Liver (tissue), 9 donors: ENCODE results near the gene CECR2. TPM values are rescaled to one million over a fixed set of nuclear protein-coding genes. Genes with fewer than 3 reads are reported as not detected.

Experiments used
- DNase-seq: peaks from one replicate; pipeline ENCODE4 v3.0.0-alpha.2; 2017; ENCODE audit warnings: low spot score
- H3K27ac ChIP-seq, 2 donors: one replicate each; pipeline ENCODE4 v1.7.0; 2013; ENCODE audit warnings: inconsistent platforms in 2 of 2, low read length in 2 of 2, control low read depth in 1 of 2, low read depth in 1 of 2, mild to moderate bottlenecking in 1 of 2
- H3K27me3 ChIP-seq, 4 donors: one replicate each; pipeline versions ENCODE4 v1.6.1 to v1.7.0; 2013; ENCODE audit warnings: low read length in 3 of 4, inconsistent platforms in 1 of 4, mild to moderate bottlenecking in 1 of 4, moderate library complexity in 1 of 4; ENCODE audit not compliant: control insufficient read depth in 4 of 4, insufficient read depth in 4 of 4
- H3K36me3 ChIP-seq, 4 donors: one replicate each; pipeline versions ENCODE4 v1.6.1 to v1.7.0; 2013; ENCODE audit warnings: low read length in 3 of 4, mild to moderate bottlenecking in 3 of 4, low read depth in 1 of 4, moderate library complexity in 1 of 4; ENCODE audit not compliant: control insufficient read depth in 4 of 4, insufficient read depth in 3 of 4
- H3K4me1 ChIP-seq, 4 donors: one replicate each; pipeline versions ENCODE4 v1.6.1 to v1.7.0; 2013; ENCODE audit warnings: low read length in 3 of 4, mild to moderate bottlenecking in 3 of 4, moderate library complexity in 1 of 4; ENCODE audit not compliant: control insufficient read depth in 4 of 4, insufficient read depth in 4 of 4
- H3K4me3 ChIP-seq, 3 donors: one replicate each; pipeline versions ENCODE4 v1.6.1 to v1.7.0; 2013; ENCODE audit warnings: low read length in 3 of 3, control low read depth in 1 of 3, low read depth in 1 of 3, mild to moderate bottlenecking in 1 of 3
- H3K9ac ChIP-seq, 2 donors: one replicate each; pipeline ENCODE4 v1.7.0; 2013; ENCODE audit warnings: low read length in 2 of 2, mild to moderate bottlenecking in 2 of 2, moderate library complexity in 2 of 2, control low read depth in 1 of 2, low read depth in 1 of 2
- H3K9me3 ChIP-seq, 4 donors: one replicate each; pipeline versions ENCODE4 v1.6.1 to v1.7.0; 2013; ENCODE audit warnings: low read length in 3 of 4; ENCODE audit not compliant: control insufficient read depth in 4 of 4
- CTCF ChIP-seq: fragments of 150-350 bp; IDR thresholded peaks from 2 replicates; pipeline ENCODE4 v1.5.1; 2017; ENCODE audit warnings: improper control_type of control experiment, low read depth, low read length; ENCODE audit not compliant: missing input control
- FOXA2 ChIP-seq: IDR thresholded peaks from 2 replicates; pipeline ENCODE4 v1.6.1; 2016; ENCODE audit warnings: antibody characterized with exemption
- GABPA ChIP-seq, 2 donors: IDR thresholded peaks in 1 of 2; conservative IDR thresholded peaks in 1 of 2; 2 replicates each; pipeline ENCODE4 v1.6.1; 2016; ENCODE audit warnings: antibody characterized with exemption in 2 of 2, mild to moderate bottlenecking in 1 of 2, moderate library complexity in 1 of 2
- HNF4A ChIP-seq, 2 donors: conservative IDR thresholded peaks; 2 replicates each; pipeline ENCODE4 v1.6.1; 2016; ENCODE audit warnings: antibody characterized with exemption in 2 of 2, mild to moderate bottlenecking in 2 of 2
- HNF4G ChIP-seq: IDR thresholded peaks from 2 replicates; pipeline ENCODE4 v1.6.1; 2016; ENCODE audit warnings: antibody characterized with exemption
- JUND ChIP-seq, 2 donors: IDR thresholded peaks; 2 replicates each; pipeline ENCODE4 v1.6.1; 2016; ENCODE audit warnings: antibody characterized with exemption in 2 of 2
- NR2F2 ChIP-seq: IDR thresholded peaks from 2 replicates; pipeline ENCODE4 v1.6.1; 2016; ENCODE audit warnings: antibody characterized with exemption
- RAD21 ChIP-seq, 2 donors: IDR thresholded peaks; 2 replicates each; pipeline ENCODE4 v1.6.1; 2016; ENCODE audit warnings: antibody characterized with exemption in 2 of 2, mild to moderate bottlenecking in 2 of 2
- REST ChIP-seq: IDR thresholded peaks from 2 replicates; pipeline ENCODE4 v1.6.1; 2016; ENCODE audit warnings: antibody characterized with exemption, mild to moderate bottlenecking
- RXRA ChIP-seq, 2 donors: IDR thresholded peaks; 2 replicates each; pipeline ENCODE4 v1.6.1; 2017 to 2018; ENCODE audit warnings: antibody characterized with exemption in 2 of 2, mild to moderate bottlenecking in 1 of 2
- SP1 ChIP-seq: IDR thresholded peaks from 2 replicates; pipeline ENCODE4 v1.6.1; 2018; ENCODE audit warnings: antibody characterized with exemption, mild to moderate bottlenecking
- YY1 ChIP-seq: IDR thresholded peaks from 2 replicates; pipeline ENCODE4 v1.6.1; 2016; ENCODE audit warnings: antibody characterized with exemption, mild to moderate bottlenecking
- WGBS: extraction: QIAGEN DNeasy Blood & Tissue Kit; methylation state at CpG from one replicate; pipeline ENCODE4 v1.1.7; 2013; 5-methylcytosine and 5-hydroxymethylcytosine counted together
- polyA plus RNA-seq, 2 donors: library from polyadenylated mRNA; stranded (reverse) in 1 of 2; unstranded in 1 of 2; fragments of 200-250 nt in 1 of 2; fragments of >200 nt in 1 of 2; fragmentation: Nextera tagmentation in 1 of 2; extraction: Ambion mirVana in 1 of 2; gene quantifications; one replicate each; pipeline versions ENCODE4 v1.2.1 to v1.2.3, GENCODE V29; 2013 to 2015
- total RNA-seq, 2 donors: library from RNA; depleted of rRNA; stranded (reverse); fragments of >200 nt; gene quantifications; one replicate each; pipeline ENCODE4 v1.2.3, GENCODE V29; 2014
- TF ChIP-seq, protein P1 (sequence below): IDR thresholded peaks from 2 replicates; pipeline ENCODE4 v1.6.1; 2016; ENCODE audit warnings: antibody characterized with exemption
- TF ChIP-seq, protein P2 (sequence below): IDR thresholded peaks from 2 replicates; pipeline ENCODE4 v1.6.1; 2016; ENCODE audit warnings: antibody characterized with exemption
- donor health status: healthy.
- donor health status: healthy.
- donor health status: healthy.
- donor health status: healthy.
- donor health status: healthy.

CECR2 gene
- total and polyA plus RNA-seq, 4 donors: 1.8 to 9.7 (median 2.1) TPM

GRCh38 chr22:17349172-17349571, 20.1 kb upstream of the CECR2 start:
- Histone ChIP-seq H3K9me3 (no peaks in the 10 kb centered on the region), H3K9ac (no peak overlapping the region), H3K27ac (peak overlapping the region; percentile 15 to 67), H3K36me3 (no peaks in the 10 kb centered on the region), H3K4me3 (peak overlapping the region in 2 of 3 donors; percentile 22 to 28), H3K27me3 (no peaks in the 10 kb centered on the region), H3K4me1 (peaks cover 4 to 17% (median 10%) of the 10 kb centered on the region in 4 donors)
- WGBS: 56% methylated on average over 10 of the region's 10 CpGs
- TF ChIP-seq FOXA2 (no peak), GABPA (IDR thresholded peaks at IDR 0.05 in 1 of 2, conservative IDR thresholded peaks at IDR 0.05 in 1 of 2) (no peak), HNF4A (conservative IDR thresholded peaks at IDR 0.05) (no peak)
- DNase-seq: no peak

DNA sequence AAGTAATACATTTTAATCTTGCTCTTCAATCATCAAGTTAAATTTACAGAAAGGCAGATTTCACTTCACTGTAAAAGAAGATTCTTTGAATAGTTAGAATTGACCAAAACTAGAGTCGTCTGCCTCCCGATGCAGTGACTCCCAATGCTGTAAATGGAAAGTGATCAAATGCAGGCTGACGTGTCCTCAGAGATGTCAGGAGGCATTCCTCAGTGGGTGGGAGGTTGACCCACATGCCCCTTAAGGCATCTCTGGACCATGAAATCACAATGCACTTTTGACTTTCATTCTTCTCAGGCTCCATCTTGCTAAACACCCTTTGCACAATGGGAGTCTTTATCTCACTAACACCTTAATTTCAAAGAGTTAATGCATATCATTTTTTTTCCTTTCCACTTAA, 19.0 kb upstream of the CECR2 start:
- 89% methylated on average over 3 of the region's 3 CpGs for WGBS
- no peak for DNase-seq

More for the DNA sequence above, 19.0 kb upstream of the CECR2 start:
- TF ChIP-seq YY1: no peak
- TF ChIP-seq, protein P1, sequence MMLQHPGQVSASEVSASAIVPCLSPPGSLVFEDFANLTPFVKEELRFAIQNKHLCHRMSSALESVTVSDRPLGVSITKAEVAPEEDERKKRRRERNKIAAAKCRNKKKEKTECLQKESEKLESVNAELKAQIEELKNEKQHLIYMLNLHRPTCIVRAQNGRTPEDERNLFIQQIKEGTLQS: no peak
- no peak for TF ChIP-seq FOXA2
- no peak for TF ChIP-seq HNF4G
- no peak for TF ChIP-seq REST
- TF ChIP-seq, protein P2, sequence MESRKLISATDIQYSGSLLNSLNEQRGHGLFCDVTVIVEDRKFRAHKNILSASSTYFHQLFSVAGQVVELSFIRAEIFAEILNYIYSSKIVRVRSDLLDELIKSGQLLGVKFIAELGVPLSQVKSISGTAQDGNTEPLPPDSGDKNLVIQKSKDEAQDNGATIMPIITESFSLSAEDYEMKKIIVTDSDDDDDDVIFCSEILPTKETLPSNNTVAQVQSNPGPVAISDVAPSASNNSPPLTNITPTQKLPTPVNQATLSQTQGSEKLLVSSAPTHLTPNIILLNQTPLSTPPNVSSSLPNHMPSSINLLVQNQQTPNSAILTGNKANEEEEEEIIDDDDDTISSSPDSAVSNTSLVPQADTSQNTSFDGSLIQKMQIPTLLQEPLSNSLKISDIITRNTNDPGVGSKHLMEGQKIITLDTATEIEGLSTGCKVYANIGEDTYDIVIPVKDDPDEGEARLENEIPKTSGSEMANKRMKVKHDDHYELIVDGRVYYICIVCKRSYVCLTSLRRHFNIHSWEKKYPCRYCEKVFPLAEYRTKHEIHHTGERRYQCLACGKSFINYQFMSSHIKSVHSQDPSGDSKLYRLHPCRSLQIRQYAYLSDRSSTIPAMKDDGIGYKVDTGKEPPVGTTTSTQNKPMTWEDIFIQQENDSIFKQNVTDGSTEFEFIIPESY: no peak
- no peak for TF ChIP-seq NR2F2
- TF ChIP-seq HNF4A (conservative IDR thresholded peaks at IDR 0.05): no peak
- TF ChIP-seq RXRA (IDR thresholded peaks at IDR 0.05): no peak
- TF ChIP-seq RAD21 (IDR thresholded peaks at IDR 0.05): no peak
- TF ChIP-seq JUND (IDR thresholded peaks at IDR 0.05): no peak
- TF ChIP-seq SP1: no peak
- no peak for TF ChIP-seq CTCF
- TF ChIP-seq GABPA (IDR thresholded peaks at IDR 0.05 in 1 of 2, conservative IDR thresholded peaks at IDR 0.05 in 1 of 2): no peak
- H3K27me3 ChIP-seq: no peaks in the 10 kb centered on the region
- H3K4me3 ChIP-seq: no peak overlapping the region
- no peaks in the 10 kb centered on the region for H3K9me3 ChIP-seq
- H3K27ac ChIP-seq: no peak overlapping the region
- peaks cover 4 to 17% (median 10%) of the 10 kb centered on the region in 4 donors for H3K4me1 ChIP-seq
- H3K36me3 ChIP-seq: no peaks in the 10 kb centered on the region
- H3K9ac ChIP-seq: no peak overlapping the region
